ENCODE measurements around the gene IL1RN.

DNA sequence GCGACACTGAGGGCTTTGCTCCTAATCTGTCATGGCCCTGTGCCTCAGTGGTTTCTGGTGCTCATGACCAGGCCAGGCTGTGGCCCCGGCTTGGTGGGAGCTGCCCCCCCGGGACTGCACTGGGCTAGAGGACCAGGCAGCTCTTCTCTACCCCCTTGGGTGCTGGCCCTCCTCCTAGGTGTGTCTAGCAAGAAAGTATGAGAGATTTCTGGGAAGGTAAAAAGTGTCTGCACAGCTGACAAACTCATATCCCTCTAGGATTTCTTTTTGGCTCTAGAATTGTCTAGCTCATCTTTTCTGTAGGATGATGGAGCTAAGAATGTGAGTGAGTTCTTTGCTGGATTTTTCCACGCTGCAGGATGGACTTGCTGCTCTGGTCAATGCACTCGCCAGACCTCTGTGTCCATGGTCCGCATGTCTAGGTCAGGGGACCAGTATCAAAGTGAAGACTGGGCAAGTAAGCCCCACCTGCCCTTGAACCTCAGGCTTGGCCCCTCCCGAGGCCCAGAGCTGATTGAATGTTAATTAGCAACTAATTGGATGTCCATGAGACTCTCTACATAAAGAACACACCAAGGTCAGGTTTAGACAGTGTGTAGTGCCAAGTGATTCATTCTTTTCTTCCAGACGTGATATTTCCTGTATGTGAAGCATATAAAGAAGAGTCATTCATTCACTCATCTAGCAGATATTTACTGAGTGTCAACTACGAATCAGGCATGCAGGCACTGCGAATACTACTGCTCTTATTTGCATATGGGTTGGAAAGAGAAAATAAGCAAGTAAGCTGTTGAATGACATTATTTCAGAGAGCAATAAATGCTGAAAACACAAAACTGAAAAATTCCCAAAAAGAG is 30.7 kb downstream of the IL1RN start:
- TF ChIP-seq POLR2AphosphoS5 (IDR thresholded peaks at IDR 0.05; ENCODE audit: low read depth, low read length): no peak
- TF ChIP-seq, protein P1, sequence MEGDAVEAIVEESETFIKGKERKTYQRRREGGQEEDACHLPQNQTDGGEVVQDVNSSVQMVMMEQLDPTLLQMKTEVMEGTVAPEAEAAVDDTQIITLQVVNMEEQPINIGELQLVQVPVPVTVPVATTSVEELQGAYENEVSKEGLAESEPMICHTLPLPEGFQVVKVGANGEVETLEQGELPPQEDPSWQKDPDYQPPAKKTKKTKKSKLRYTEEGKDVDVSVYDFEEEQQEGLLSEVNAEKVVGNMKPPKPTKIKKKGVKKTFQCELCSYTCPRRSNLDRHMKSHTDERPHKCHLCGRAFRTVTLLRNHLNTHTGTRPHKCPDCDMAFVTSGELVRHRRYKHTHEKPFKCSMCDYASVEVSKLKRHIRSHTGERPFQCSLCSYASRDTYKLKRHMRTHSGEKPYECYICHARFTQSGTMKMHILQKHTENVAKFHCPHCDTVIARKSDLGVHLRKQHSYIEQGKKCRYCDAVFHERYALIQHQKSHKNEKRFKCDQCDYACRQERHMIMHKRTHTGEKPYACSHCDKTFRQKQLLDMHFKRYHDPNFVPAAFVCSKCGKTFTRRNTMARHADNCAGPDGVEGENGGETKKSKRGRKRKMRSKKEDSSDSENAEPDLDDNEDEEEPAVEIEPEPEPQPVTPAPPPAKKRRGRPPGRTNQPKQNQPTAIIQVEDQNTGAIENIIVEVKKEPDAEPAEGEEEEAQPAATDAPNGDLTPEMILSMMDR (IDR thresholded peaks at IDR 0.05): no peak
- TF ChIP-seq, protein P2, sequence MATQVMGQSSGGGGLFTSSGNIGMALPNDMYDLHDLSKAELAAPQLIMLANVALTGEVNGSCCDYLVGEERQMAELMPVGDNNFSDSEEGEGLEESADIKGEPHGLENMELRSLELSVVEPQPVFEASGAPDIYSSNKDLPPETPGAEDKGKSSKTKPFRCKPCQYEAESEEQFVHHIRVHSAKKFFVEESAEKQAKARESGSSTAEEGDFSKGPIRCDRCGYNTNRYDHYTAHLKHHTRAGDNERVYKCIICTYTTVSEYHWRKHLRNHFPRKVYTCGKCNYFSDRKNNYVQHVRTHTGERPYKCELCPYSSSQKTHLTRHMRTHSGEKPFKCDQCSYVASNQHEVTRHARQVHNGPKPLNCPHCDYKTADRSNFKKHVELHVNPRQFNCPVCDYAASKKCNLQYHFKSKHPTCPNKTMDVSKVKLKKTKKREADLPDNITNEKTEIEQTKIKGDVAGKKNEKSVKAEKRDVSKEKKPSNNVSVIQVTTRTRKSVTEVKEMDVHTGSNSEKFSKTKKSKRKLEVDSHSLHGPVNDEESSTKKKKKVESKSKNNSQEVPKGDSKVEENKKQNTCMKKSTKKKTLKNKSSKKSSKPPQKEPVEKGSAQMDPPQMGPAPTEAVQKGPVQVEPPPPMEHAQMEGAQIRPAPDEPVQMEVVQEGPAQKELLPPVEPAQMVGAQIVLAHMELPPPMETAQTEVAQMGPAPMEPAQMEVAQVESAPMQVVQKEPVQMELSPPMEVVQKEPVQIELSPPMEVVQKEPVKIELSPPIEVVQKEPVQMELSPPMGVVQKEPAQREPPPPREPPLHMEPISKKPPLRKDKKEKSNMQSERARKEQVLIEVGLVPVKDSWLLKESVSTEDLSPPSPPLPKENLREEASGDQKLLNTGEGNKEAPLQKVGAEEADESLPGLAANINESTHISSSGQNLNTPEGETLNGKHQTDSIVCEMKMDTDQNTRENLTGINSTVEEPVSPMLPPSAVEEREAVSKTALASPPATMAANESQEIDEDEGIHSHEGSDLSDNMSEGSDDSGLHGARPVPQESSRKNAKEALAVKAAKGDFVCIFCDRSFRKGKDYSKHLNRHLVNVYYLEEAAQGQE (IDR thresholded peaks at IDR 0.05; ENCODE audit: insufficient read depth in 1 of 2, low read depth in 2 of 2, low read length in 1 of 2): no peak
